IPS-20b (cell line): ENCODE data around the gene C5.
A peak's percentile ranks its signal among the peaks of the same experiment; 100 is the strongest.

Source experiments
- H3K27ac ChIP-seq: one replicate; pipeline ENCODE4 v1.5.1; 2013; ENCODE audit warnings: low read length
- H3K27me3 ChIP-seq: 2 replicates; pipeline ENCODE4 v1.6.1; 2013; ENCODE audit warnings: mild to moderate bottlenecking, low read length, inconsistent platforms; ENCODE audit not compliant: insufficient read depth
- H3K36me3 ChIP-seq: 2 replicates; pipeline ENCODE4 v1.6.1; 2013; ENCODE audit warnings: low read depth, mild to moderate bottlenecking, inconsistent platforms, low read length, moderate library complexity; ENCODE audit not compliant: insufficient read depth
- H3K4me1 ChIP-seq: 2 replicates; pipeline ENCODE4 v1.6.1; 2013; ENCODE audit warnings: mild to moderate bottlenecking, control low read depth, inconsistent platforms, low read length, moderate library complexity; ENCODE audit not compliant: insufficient read depth
- H3K4me3 ChIP-seq: 2 replicates; pipeline ENCODE4 v1.5.1; 2013; ENCODE audit warnings: mild to moderate bottlenecking, low read length, inconsistent platforms
- H3K9ac ChIP-seq: 2 replicates; pipeline ENCODE4 v1.6.1; 2013; ENCODE audit warnings: low read depth, mild to moderate bottlenecking, inconsistent platforms, low read length, moderate library complexity
- H3K9me3 ChIP-seq: 2 replicates; pipeline ENCODE4 v1.6.1; 2013; ENCODE audit warnings: mild to moderate bottlenecking, low read depth, low read length, inconsistent platforms; ENCODE audit not compliant: insufficient read depth

The C5 gene

DNA sequence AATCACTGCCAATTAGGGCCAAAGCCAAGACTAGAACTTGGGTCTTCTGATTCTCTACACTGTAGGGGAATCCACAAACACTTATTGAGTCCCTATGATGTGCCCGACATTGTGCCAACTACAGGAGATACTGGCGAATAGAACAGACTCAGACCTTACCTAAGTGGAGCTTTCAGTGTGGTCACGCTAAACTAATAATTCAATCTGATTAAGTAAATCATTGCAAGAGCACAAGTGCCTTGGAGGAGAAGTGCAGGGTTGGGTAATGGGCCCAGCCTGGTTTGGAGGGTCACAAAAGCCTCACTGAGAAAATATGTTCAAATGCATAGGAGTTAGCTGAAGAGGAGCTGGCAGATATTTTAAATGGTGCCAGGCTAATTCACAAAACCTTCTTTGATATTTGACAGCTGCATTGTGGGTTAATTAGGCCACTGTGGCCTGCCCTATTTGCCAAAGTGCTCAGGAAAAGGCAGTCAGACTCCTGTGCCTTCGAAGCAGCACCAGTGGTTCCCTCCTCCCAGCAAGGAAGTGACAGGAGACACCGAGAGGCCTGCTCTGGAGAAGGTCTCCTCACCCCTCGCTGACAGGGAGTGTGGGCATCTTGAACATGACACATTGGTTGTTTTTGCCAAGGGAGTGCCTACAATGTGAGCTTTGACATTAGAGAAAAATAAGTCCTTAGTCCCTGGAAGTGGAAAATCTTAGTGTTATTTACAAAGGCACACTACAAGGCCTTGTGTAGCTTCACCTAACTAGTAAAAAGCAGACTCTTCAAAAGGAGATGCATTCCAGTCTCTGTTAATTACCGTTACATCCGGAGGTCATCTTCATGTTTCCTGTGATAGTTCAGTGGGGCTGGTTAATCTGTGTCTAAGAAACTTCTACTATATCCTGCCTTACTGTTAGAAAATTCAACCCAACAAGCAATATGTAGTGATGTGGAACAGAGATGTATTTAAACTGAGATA is 99.4 kb downstream of the C5 start:
- no peaks in the 10 kb centered on the region for H3K4me1 ChIP-seq
- H3K9me3 ChIP-seq = no peaks in the 10 kb centered on the region
- H3K36me3 ChIP-seq = no peaks in the 10 kb centered on the region
- H3K9ac ChIP-seq = no peak overlapping the region
- H3K4me3 ChIP-seq = no peak overlapping the region
- no peaks in the 10 kb centered on the region for H3K27me3 ChIP-seq
- H3K27ac ChIP-seq = no peak overlapping the region

- H3K4me1 ChIP-seq = peaks cover 4% of the 10 kb centered on the region; the same call in 1 of the 2 replicates
These were observed 100.8 kb downstream of the C5 start for GRCh38 chr9:120949290-120949689.

DNA sequence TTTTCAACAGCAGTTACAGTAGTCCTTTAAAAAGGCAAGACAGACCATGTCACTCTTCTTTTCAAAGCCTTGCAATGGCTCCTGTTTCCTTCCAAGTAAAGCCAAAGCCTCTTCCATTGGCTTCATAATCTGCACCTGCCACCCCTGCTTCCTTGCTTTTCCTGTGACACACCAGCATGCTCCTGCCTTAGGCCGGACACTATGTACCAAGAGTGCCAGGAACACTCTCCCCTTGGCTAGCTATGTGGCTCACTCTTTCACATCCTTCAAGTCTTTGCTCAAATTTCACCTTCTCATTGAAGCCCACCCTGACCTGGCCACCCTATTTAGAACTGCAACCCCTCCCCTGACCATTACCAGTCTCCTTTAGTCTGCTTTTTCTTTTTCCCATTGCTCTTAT is 101.3 kb downstream of the C5 start:
- H3K4me3 ChIP-seq = no peak overlapping the region
- H3K4me1 ChIP-seq = peaks cover 8% of the 10 kb centered on the region; the same call in 1 of the 2 replicates
- H3K27me3 ChIP-seq = no peaks in the 10 kb centered on the region
- H3K36me3 ChIP-seq = no peaks in the 10 kb centered on the region
- H3K9me3 ChIP-seq = no peaks in the 10 kb centered on the region
- H3K9ac ChIP-seq = no peak overlapping the region
- H3K27ac ChIP-seq = no peak overlapping the region

More at GRCh38 chr9:120949290-120949689, 100.8 kb downstream of the C5 start:
- Histone ChIP-seq H3K27me3 (no peaks in the 10 kb centered on the region), H3K36me3 (no peaks in the 10 kb centered on the region), H3K9ac (no peak overlapping the region), H3K9me3 (no peaks in the 10 kb centered on the region), H3K27ac (no peak overlapping the region), H3K4me3 (no peak overlapping the region)

DNA sequence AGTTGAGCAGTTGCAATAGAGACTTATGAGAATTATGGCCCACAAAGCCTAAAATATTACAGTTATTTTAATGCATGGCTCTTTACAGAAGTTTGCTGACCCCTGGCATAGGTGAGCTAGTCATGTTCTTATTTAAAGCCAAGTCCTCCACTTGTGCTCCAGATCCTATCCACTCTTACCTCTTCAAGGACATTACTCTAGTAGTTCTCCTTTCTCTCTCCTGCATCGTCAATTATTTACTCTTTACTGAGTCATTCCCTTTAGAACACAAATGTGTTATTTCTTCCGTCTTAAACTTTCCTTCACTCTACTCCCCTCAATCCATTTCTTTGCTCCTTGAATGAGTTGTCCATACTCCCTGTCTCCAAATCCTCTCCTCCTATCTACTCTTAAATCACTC is 102.9 kb downstream of the C5 start:
- Histone ChIP-seq H3K9ac (no peak overlapping the region), H3K27me3 (no peaks in the 10 kb centered on the region), H3K9me3 (no peaks in the 10 kb centered on the region), H3K4me3 (no peak overlapping the region), H3K4me1 (peaks cover 16% of the 10 kb centered on the region; the same call in 1 of the 2 replicates), H3K36me3 (no peaks in the 10 kb centered on the region), H3K27ac (no peak overlapping the region)

GRCh38 chr9:120946259-120946658 is 103.8 kb downstream of the C5 start:
- H3K4me1 ChIP-seq = peaks cover 21% of the 10 kb centered on the region; the same call in 1 of the 2 replicates

GRCh38 chr9:120944948-120945347 is 105.1 kb downstream of the C5 start:
- no peaks in the 10 kb centered on the region for H3K36me3 ChIP-seq
- no peak overlapping the region for H3K4me3 ChIP-seq
- H3K9me3 ChIP-seq = no peaks in the 10 kb centered on the region
- no peak overlapping the region for H3K27ac ChIP-seq
- H3K27me3 ChIP-seq = no peaks in the 10 kb centered on the region
- H3K4me1 ChIP-seq = peaks cover 24% of the 10 kb centered on the region; the same call in 1 of the 2 replicates
- H3K9ac ChIP-seq = no peak overlapping the region

More at GRCh38 chr9:120946259-120946658, 103.8 kb downstream of the C5 start:
- H3K4me3 ChIP-seq = no peak overlapping the region
- no peak overlapping the region for H3K9ac ChIP-seq
- no peaks in the 10 kb centered on the region for H3K36me3 ChIP-seq
- no peaks in the 10 kb centered on the region for H3K9me3 ChIP-seq
- H3K27me3 ChIP-seq = no peaks in the 10 kb centered on the region
- no peak overlapping the region for H3K27ac ChIP-seq

- Histone ChIP-seq H3K4me1 (peaks cover 24% of the 10 kb centered on the region; the same call in 1 of the 2 replicates), H3K27ac (no peak overlapping the region), H3K36me3 (no peaks in the 10 kb centered on the region), H3K9me3 (no peaks in the 10 kb centered on the region), H3K9ac (no peak overlapping the region), H3K4me3 (no peak overlapping the region; the same call in 1 of the 2 replicates), H3K27me3 (no peaks in the 10 kb centered on the region)
These were observed 105.6 kb downstream of the C5 start for GRCh38 chr9:120944434-120944843.

GRCh38 chr9:120942186-120943001 is 107.7 kb downstream of the C5 start:
- H3K36me3 ChIP-seq = no peaks in the 10 kb centered on the region
- H3K27me3 ChIP-seq = no peaks in the 10 kb centered on the region
- H3K4me1 ChIP-seq = peaks cover 24% of the 10 kb centered on the region; the same call in 1 of the 2 replicates
- H3K9ac ChIP-seq = 0 out of 2 replicates have a peak overlapping the region, but pooled peaks have one; percentile 13
- H3K4me3 ChIP-seq = no peak overlapping the region
- H3K9me3 ChIP-seq = no peaks in the 10 kb centered on the region
- no peak overlapping the region for H3K27ac ChIP-seq

GRCh38 chr9:120941046-120941770 is 108.9 kb downstream of the C5 start:
- H3K4me3 ChIP-seq = no peak overlapping the region
- no peak overlapping the region for H3K27ac ChIP-seq
- H3K9me3 ChIP-seq = no peaks in the 10 kb centered on the region
- peaks cover 24% of the 10 kb centered on the region; the same call in 1 of the 2 replicates for H3K4me1 ChIP-seq
- H3K9ac ChIP-seq = no peak overlapping the region
- no peaks in the 10 kb centered on the region for H3K36me3 ChIP-seq
- H3K27me3 ChIP-seq = no peaks in the 10 kb centered on the region

GRCh38 chr9:120940573-120940972 is 109.5 kb downstream of the C5 start:
- no peak overlapping the region for H3K4me3 ChIP-seq
- no peaks in the 10 kb centered on the region for H3K9me3 ChIP-seq
- H3K9ac ChIP-seq = no peak overlapping the region
- peaks cover 24% of the 10 kb centered on the region; the same call in 1 of the 2 replicates for H3K4me1 ChIP-seq
- H3K27me3 ChIP-seq = no peaks in the 10 kb centered on the region
- H3K27ac ChIP-seq = no peak overlapping the region
- H3K36me3 ChIP-seq = no peaks in the 10 kb centered on the region

- Histone ChIP-seq H3K27ac (no peak overlapping the region), H3K27me3 (no peaks in the 10 kb centered on the region), H3K4me1 (peaks cover 17% of the 10 kb centered on the region; the same call in 1 of the 2 replicates), H3K36me3 (no peaks in the 10 kb centered on the region), H3K4me3 (no peak overlapping the region), H3K9me3 (no peaks in the 10 kb centered on the region), H3K9ac (no peak overlapping the region)
These were observed 111.2 kb downstream of the C5 start for GRCh38 chr9:120938851-120939250.
